HG02759 (cell line): ENCODE results near the gene MARK3.

Experiments used
- ATAC-seq: cut with Tn5 transposase; IDR thresholded peaks from one replicate; pipeline ENCODE4 v1.9.1; 2021; ENCODE audit warnings: mild to moderate bottlenecking, moderate library complexity; ENCODE audit not compliant: unreplicated experiment

MARK3 gene

GRCh38 chr14:103432627-103433026, 47.4 kb downstream of the MARK3 start:
- ATAC-seq, result no peak

- no peak for ATAC-seq
Observed at GRCh38 chr14:103433916-103434563, 48.8 kb downstream of the MARK3 start.

- no peak for ATAC-seq
Observed at GRCh38 chr14:103434868-103435442, 49.7 kb downstream of the MARK3 start.

GRCh38 chr14:103436533-103436932, 51.3 kb downstream of the MARK3 start:
- no peak for ATAC-seq

GRCh38 chr14:103442288-103442687, 57.1 kb downstream of the MARK3 start:
- ATAC-seq, result no peak

GRCh38 chr14:103443111-103443510, 57.9 kb downstream of the MARK3 start:
- ATAC-seq, result no peak

GRCh38 chr14:103444837-103445524, 59.8 kb downstream of the MARK3 start:
- no peak for ATAC-seq

- ATAC-seq, result no peak
Observed at GRCh38 chr14:103445806-103446205, 60.6 kb downstream of the MARK3 start.

- ATAC-seq, result no peak
Observed at GRCh38 chr14:103448097-103448496, 62.9 kb downstream of the MARK3 start.

- ATAC-seq, result no peak
Observed at GRCh38 chr14:103449634-103450161, 64.5 kb downstream of the MARK3 start.

GRCh38 chr14:103450416-103450815, 65.2 kb downstream of the MARK3 start:
- ATAC-seq, result no peak

GRCh38 chr14:103451401-103451800, 66.2 kb downstream of the MARK3 start:
- ATAC-seq, result no peak

- ATAC-seq, result no peak
Observed at GRCh38 chr14:103453791-103454190, 68.6 kb downstream of the MARK3 start.

GRCh38 chr14:103456167-103456835, 71.1 kb downstream of the MARK3 start:
- no peak for ATAC-seq

- no peak for ATAC-seq
Observed at GRCh38 chr14:103460415-103460814, 75.2 kb downstream of the MARK3 start.

GRCh38 chr14:103463149-103463548, 77.9 kb downstream of the MARK3 start:
- ATAC-seq, result no peak

- no peak for ATAC-seq
Observed at GRCh38 chr14:103463851-103464250, 78.6 kb downstream of the MARK3 start.

GRCh38 chr14:103472939-103473338, 87.7 kb downstream of the MARK3 start:
- no peak for ATAC-seq

GRCh38 chr14:103474893-103475292, 89.7 kb downstream of the MARK3 start:
- ATAC-seq, result no peak

- ATAC-seq, result no peak
Observed at GRCh38 chr14:103476065-103476464, 90.8 kb downstream of the MARK3 start.

GRCh38 chr14:103476631-103477030, 91.4 kb downstream of the MARK3 start:
- no peak for ATAC-seq
